ENCODE measurements around the gene PIGU. TPM values are rescaled to one million over a fixed set of nuclear protein-coding genes. Genes with fewer than 3 reads are reported as not detected.

PIGU gene
- total and polyA plus RNA-seq, 12 donors: 11.0 to 23.8 (median 14.6) TPM

DNA sequence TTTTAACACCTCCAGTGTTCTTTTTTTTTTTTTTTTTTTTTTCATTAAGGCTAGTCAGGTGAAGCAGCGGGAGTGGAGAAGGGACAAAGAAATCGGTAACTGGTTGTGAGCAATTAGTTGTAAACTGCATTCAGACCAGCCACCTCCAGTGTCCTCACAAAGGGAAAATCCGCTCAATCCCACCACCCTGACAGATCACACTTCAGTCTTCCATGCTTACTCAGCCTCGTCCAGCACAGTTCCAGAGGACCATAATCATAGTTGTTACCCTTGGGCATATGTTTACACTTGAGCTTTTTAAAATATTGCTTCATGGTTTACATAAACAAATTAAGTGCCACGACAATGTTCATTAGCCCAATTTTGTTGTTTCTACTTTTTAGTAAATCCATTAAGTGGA is 150.4 kb downstream of the PIGU start:
- Histone ChIP-seq H3K27ac (peak overlapping the region in 9 of 10 donors; percentile 32 to 82 (median 62)), H3K4me1 (peaks cover 22 to 91% (median 59%) of the 10 kb centered on the region in 9 donors), H3K9me3 (no peaks in the 10 kb centered on the region), H3K36me3 (peaks cover 0 to 77% (median 18%) of the 10 kb centered on the region in 9 donors), H3K27me3 (no peaks in the 10 kb centered on the region), H3K4me3 (no peak overlapping the region)
- TF ChIP-seq, protein P1, sequence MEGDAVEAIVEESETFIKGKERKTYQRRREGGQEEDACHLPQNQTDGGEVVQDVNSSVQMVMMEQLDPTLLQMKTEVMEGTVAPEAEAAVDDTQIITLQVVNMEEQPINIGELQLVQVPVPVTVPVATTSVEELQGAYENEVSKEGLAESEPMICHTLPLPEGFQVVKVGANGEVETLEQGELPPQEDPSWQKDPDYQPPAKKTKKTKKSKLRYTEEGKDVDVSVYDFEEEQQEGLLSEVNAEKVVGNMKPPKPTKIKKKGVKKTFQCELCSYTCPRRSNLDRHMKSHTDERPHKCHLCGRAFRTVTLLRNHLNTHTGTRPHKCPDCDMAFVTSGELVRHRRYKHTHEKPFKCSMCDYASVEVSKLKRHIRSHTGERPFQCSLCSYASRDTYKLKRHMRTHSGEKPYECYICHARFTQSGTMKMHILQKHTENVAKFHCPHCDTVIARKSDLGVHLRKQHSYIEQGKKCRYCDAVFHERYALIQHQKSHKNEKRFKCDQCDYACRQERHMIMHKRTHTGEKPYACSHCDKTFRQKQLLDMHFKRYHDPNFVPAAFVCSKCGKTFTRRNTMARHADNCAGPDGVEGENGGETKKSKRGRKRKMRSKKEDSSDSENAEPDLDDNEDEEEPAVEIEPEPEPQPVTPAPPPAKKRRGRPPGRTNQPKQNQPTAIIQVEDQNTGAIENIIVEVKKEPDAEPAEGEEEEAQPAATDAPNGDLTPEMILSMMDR (IDR thresholded peaks at IDR 0.05): no peak
- intact Hi-C loops (cut with DNase I): loop anchor here in 2 of 10 donors (5.0 to 10.0 kb wide), 2 partner anchors 212 to 214 kb away; no protein-coding TSS in a partner anchor
- DNase-seq (no peak), ATAC-seq (no peak)
- WGBS, 2 donors: 88 to 92% methylated on average over 5 of the region's 5 CpGs

DNA sequence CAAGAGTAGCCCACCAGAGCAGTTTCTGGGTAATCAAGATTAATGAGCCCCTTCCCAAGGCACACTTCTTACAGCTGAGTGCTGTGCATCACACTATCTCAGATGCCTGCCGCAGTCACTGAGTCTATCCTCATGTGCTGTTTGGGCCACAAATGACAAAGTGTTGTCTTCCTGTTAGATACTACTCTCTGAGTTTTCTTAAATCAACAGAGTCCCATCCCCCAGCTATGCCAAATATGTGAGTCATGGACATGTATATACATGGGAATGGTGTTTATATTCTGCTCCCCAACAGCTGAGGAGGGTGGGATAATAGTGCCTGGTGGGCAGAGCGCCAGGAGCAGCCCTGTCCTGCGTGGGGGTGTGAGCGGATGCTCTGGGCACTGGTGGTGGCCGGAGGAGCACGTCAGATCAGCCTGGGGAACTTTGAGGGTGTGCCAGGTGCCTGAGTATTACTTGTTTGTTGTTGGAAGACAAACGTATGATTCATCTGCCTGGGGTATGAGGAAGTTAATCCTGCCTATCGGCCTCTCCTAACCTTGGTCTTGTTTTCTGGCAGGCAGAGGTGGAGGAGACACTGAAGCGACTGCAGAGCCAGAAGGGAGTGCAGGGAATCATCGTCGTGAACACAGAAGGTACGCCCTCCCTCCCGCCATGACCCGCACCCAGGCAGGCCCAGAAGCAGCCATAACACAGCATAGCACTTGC is 151.0 kb downstream of the PIGU start:
- Histone ChIP-seq H3K4me3 (no peak overlapping the region), H3K9me3 (no peaks in the 10 kb centered on the region), H3K4me1 (peaks cover 22 to 92% (median 59%) of the 10 kb centered on the region in 9 donors), H3K27me3 (no peaks in the 10 kb centered on the region), H3K27ac (peak overlapping the region in 9 of 10 donors; percentile 32 to 82 (median 62)), H3K36me3 (peaks cover 0 to 72% (median 18%) of the 10 kb centered on the region in 9 donors)
- intact Hi-C loops (cut with DNase I): loop anchor here in 2 of 10 donors (5.0 to 10.0 kb wide), 2 partner anchors 211 to 214 kb away; no protein-coding TSS in a partner anchor
- ATAC-seq (peak; percentile 56 to 89 (median 76)), DNase-seq (peak; percentile 48 to 65)
- TF ChIP-seq, protein P1 (IDR thresholded peaks at IDR 0.05): no peak
- WGBS, 2 donors: 30 to 32% methylated on average over 14 of the region's 14 CpGs

DNA sequence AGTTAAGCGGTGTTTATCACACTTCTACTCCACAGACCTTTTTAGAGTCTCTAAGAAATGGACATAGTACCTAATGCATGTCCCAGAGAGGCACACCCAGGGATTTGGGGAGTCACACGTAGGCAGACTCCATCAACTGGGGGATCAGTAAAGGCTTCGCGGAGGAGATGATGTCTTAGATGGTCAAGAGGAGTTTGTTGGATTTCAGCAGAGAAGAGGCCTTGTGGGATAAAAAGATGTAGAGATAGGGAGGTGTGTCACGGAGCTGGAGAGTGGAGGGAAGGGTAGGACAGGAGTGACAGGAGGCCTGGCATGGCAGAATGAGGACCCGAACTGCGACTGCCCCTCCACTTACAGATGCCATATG is 151.6 kb downstream of the PIGU start:
- intact Hi-C loops (cut with DNase I): loop anchor here in 2 of 10 donors (5.0 to 10.0 kb wide), 2 partner anchors 211 to 213 kb away; no protein-coding TSS in a partner anchor
- peaks cover 19 to 91% (median 56%) of the 10 kb centered on the region in 9 donors for H3K4me1 ChIP-seq
- TF ChIP-seq, protein P1 (IDR thresholded peaks at IDR 0.05): no peak
- 91% methylated on average over 7 of the region's 7 CpGs for WGBS, 2 donors
- ATAC-seq (peak in 1 of 8 donors; percentile 4), DNase-seq (no peak)
- peaks cover 0 to 72% (median 18%) of the 10 kb centered on the region in 9 donors for H3K36me3 ChIP-seq
- H3K27ac ChIP-seq: peak overlapping the region in 8 of 10 donors; percentile 32 to 82 (median 63)
- no peaks in the 10 kb centered on the region for H3K9me3 ChIP-seq
- H3K27me3 ChIP-seq: no peaks in the 10 kb centered on the region
- no peak overlapping the region for H3K4me3 ChIP-seq

DNA sequence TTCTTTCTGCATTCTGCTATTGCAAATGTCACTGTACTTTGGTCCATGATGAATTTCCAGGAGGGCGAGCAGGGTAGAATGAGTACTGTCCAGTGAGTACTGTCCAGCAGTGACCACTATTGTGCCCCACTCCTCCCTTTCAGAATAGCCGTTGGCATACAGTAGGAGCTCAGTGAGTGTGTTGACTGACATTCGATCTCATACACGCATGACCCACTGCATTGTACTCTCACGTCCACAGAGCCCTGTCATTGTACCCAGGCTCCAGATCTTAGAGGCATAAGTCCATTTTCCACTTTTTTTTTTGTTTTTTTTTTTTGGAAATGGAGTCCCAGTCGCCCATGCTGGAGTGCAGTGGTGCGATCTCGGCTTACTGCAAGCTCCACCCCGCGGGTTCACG is 152.5 kb downstream of the PIGU start:
- DNase-seq (no peak), ATAC-seq (no peak)
- no peak overlapping the region for H3K4me3 ChIP-seq
- H3K36me3 ChIP-seq: peaks cover 0 to 72% (median 18%) of the 10 kb centered on the region in 9 donors
- TF ChIP-seq, protein P1 (IDR thresholded peaks at IDR 0.05): no peak
- no peaks in the 10 kb centered on the region for H3K9me3 ChIP-seq
- H3K27ac ChIP-seq: peak overlapping the region in 2 of 10 donors; percentile 33 to 57
- peaks cover 16 to 89% (median 52%) of the 10 kb centered on the region in 9 donors for H3K4me1 ChIP-seq
- H3K27me3 ChIP-seq: no peaks in the 10 kb centered on the region
- intact Hi-C loops (cut with DNase I): loop anchor here in 6 of 10 donors (5.0 to 10.0 kb wide), 4 partner anchors 210 to 332 kb away; no protein-coding TSS in a partner anchor
- 90 to 95% methylated on average over 11 of the region's 11 CpGs for WGBS, 2 donors

All from heart right ventricle (tissue), 16 donors.